ENCODE measurements around the gene CHMP2A. TPM values are rescaled to one million over a fixed set of nuclear protein-coding genes. Genes with fewer than 3 reads are reported as not detected.
A peak's percentile ranks its signal among the peaks of the same experiment; 100 is the strongest.

Gene CHMP2A
- total RNA-seq, 4 donors from 2014 or later, result 30.9 to 77.8 (median 56.0) TPM

- peak overlapping the region; percentile 99 for H3K27ac ChIP-seq
- no peaks in the 10 kb centered on the region for H3K27me3 ChIP-seq
- DNase-seq, result peak; percentile 90 to 91
- intact Hi-C loops (cut with DNase I; ENCODE audit: low total_unique reads), result no loop called here
- TF ChIP-seq CTCF (IDR thresholded peaks at IDR 0.05), result no peak
- peak in 1 of 2 donors; percentile 71 for TF ChIP-seq POLR2A (IDR thresholded peaks at IDR 0.05)
- H3K36me3 ChIP-seq, result no peaks in the 10 kb centered on the region
- no peaks in the 10 kb centered on the region for H3K9me3 ChIP-seq
- H3K4me1 ChIP-seq, result peaks cover 4 to 30% of the 10 kb centered on the region in 2 donors
- H3K4me3 ChIP-seq, result peak overlapping the region; percentile 86 to 87
Measured at GRCh38 chr19:58559275-58560006, 4.5 kb upstream of the CHMP2A start.

GRCh38 chr19:58558623-58559274 is 3.8 kb upstream of the CHMP2A start:
- peak in 1 of 4 experiments; percentile 25 for TF ChIP-seq CTCF (IDR thresholded peaks at IDR 0.05)
- peak in 1 of 2 donors; percentile 83 for TF ChIP-seq POLR2A (IDR thresholded peaks at IDR 0.05)
- Histone ChIP-seq H3K4me3 (peak overlapping the region; percentile 86 to 87), H3K27me3 (no peaks in the 10 kb centered on the region), H3K4me1 (peaks cover 8 to 30% of the 10 kb centered on the region in 2 donors), H3K9me3 (no peaks in the 10 kb centered on the region), H3K27ac (peak overlapping the region; percentile 99), H3K36me3 (no peaks in the 10 kb centered on the region)
- DNase-seq, result peak; percentile 99 to 100
- intact Hi-C loops (cut with DNase I; ENCODE audit: low total_unique reads), result no loop called here

DNA sequence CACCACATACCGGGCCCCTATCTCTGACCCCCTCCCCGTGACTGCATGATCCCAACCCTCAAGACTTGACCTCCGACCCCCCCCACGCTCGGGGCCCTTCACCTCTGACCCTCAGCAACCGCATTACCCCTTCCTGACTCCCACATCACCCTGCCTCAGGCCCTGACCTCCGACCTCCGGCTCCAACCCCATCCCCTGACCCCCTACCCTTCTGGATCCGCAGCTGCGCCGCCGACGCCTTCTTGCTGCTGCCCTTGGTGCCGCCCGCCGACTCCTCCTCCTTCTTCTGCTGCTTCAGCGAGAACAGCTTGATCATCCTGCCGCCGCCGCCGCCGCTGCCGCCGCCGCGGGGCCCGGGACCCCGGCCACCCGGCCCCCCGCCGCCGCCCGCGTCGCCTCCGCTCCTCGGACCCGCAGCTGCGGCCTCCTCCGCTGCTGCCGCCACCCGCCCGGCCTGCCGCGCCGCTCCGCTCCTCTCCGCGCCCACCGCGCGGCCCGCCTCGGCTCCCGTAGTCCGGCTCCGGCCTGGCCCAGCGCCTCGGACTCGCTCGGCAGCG is 3.2 kb upstream of the CHMP2A start, which contains the start of gene UBE2M:
Gene UBE2M (minus strand): TSS at position 546 of the 557 bp plus-strand sequence. CDS start 230 bp downstream, at position 316.
- Histone ChIP-seq H3K36me3 (no peaks in the 10 kb centered on the region), H3K4me3 (peak within 1 kb of the TSS; percentile 86 to 87), H3K4me1 (peaks cover 11 to 26% of the 10 kb centered on the region in 2 donors), H3K9me3 (no peaks in the 10 kb centered on the region), H3K27me3 (no peaks in the 10 kb centered on the region), H3K27ac (peak within 1 kb of the TSS; percentile 99)
- TF ChIP-seq CTCF (IDR thresholded peaks at IDR 0.05), result no peak
- peak in 1 of 2 donors; percentile 24 for TF ChIP-seq POLR2A (IDR thresholded peaks at IDR 0.05)
- intact Hi-C loops (cut with DNase I; ENCODE audit: low total_unique reads), result no loop called here
- peak; percentile 68 to 70 for DNase-seq

- Histone ChIP-seq H3K27me3 (no peaks in the 10 kb centered on the region), H3K27ac (peak overlapping the region; percentile 99), H3K4me3 (peak overlapping the region; percentile 86 to 87), H3K4me1 (peaks cover 11 to 19% of the 10 kb centered on the region in 2 donors), H3K9me3 (no peaks in the 10 kb centered on the region), H3K36me3 (no peaks in the 10 kb centered on the region)
- TF ChIP-seq POLR2A (IDR thresholded peaks at IDR 0.05), result no peak
- TF ChIP-seq CTCF (IDR thresholded peaks at IDR 0.05), result no peak
- peak in 1 of 2 donors; percentile 24 for DNase-seq
- intact Hi-C loops (cut with DNase I; ENCODE audit: low total_unique reads), result no loop called here
Measured at GRCh38 chr19:58557221-58558065, 2.5 kb upstream of the CHMP2A start.

All from uterus (tissue), 4 donors.